Activated CD8-positive, alpha-beta T cell treated with anti-CD3 and anti-CD28 coated beads for 36 hours (primary cell): ENCODE measurements around the gene JAML. TPM values are rescaled to one million over a fixed set of nuclear protein-coding genes. Genes with fewer than 3 reads are reported as not detected.
A peak's percentile ranks its signal among the peaks of the same experiment; 100 is the strongest.

Experiments used
- ATAC-seq: fragments of 200-7000 bp; cut with Tn5 transposase; one replicate; pipeline ENCODE4 v1.10.0; 2021; ENCODE audit warnings: mild to moderate bottlenecking, moderate library complexity
- CTCF ChIA-PET: fragments of 350-600 bp; sonication (Branson Sonifier 250); formaldehyde crosslinking; loops from one replicate; lab custom pipeline; 2021; ENCODE audit warnings: antibody characterized with exemption; lab: Charles Lee
- POLR2A ChIA-PET: fragments of 350-600 bp; sonication (Branson Sonifier 250); formaldehyde crosslinking; loops from one replicate; lab custom pipeline; 2021; ENCODE audit warnings: antibody characterized with exemption; lab: Charles Lee
- DNase-seq: peaks from one replicate; pipeline ENCODE4 v3.0.0-alpha.2; 2020
- H3K27ac Mint-ChIP-seq: one replicate; pipeline ENCODE4 v1.8.0; 2021; ENCODE audit warnings: mild to moderate bottlenecking, mixed read lengths
- H3K27me3 Mint-ChIP-seq: one replicate; pipeline ENCODE4 v1.8.0; 2021; ENCODE audit warnings: mixed read lengths
- H3K36me3 Mint-ChIP-seq: one replicate; pipeline ENCODE4 v1.8.0; 2021; ENCODE audit warnings: low read depth, mixed read lengths
- H3K4me1 Mint-ChIP-seq: one replicate; pipeline ENCODE4 v1.8.0; 2021; ENCODE audit warnings: low read depth, mixed read lengths
- H3K4me3 Mint-ChIP-seq: one replicate; pipeline ENCODE4 v1.8.0; 2021; ENCODE audit warnings: mild to moderate bottlenecking, moderate library complexity, mixed read lengths
- H3K9me3 Mint-ChIP-seq: one replicate; pipeline ENCODE4 v1.8.0; 2021; ENCODE audit warnings: mixed read lengths
- CTCF ChIP-seq: fragments of 200-600 bp; IDR thresholded peaks from one replicate; pipeline ENCODE4 v1.8.0; 2022; ENCODE audit warnings: antibody characterized with exemption, mild to moderate bottlenecking
- intact Hi-C: fragments of 100-400 bp; cut with micrococcal nuclease; formaldehyde crosslinking; loops from one replicate; pipeline ENCODE4 v1.10.0; 2022
- total RNA-seq, 2 experiments: library from RNA; stranded (reverse); gene quantifications; one replicate each; pipeline ENCODE4 v1.2.3, GENCODE V29; 2021

The JAML gene
- total RNA-seq, 2 experiments from 2014 or later = 236 to 251 TPM

- ChIA-PET POLR2A (interaction anchor here (0.6 to 19.8 kb wide), 13 partner anchors 10 to 389 kb away, joined by 3 to 364 read pairs (median 15); partner anchors contain the start of genes CD3D, CD3E, MPZL2 and MPZL3), CTCF (interaction anchor here (1.5 to 4.3 kb wide), 3 partner anchors 10 to 25 kb away, joined by 8 to 41 read pairs (median 11); no protein-coding TSS in a partner anchor)
- TF ChIP-seq CTCF = no peak
- ATAC-seq (peak; percentile 18), DNase-seq (no peak)
- peaks cover 74% of the 10 kb centered on the region for H3K4me1 Mint-ChIP-seq
- H3K27me3 Mint-ChIP-seq = no peaks in the 10 kb centered on the region
- H3K27ac Mint-ChIP-seq = no peak overlapping the region
- intact Hi-C loops = no loop called here
- H3K36me3 Mint-ChIP-seq = peaks cover 94% of the 10 kb centered on the region
- peaks cover 14% of the 10 kb centered on the region for H3K9me3 Mint-ChIP-seq
- H3K4me3 Mint-ChIP-seq = peak overlapping the region; percentile 96
Measured at GRCh38 chr11:118223570-118223969, 1.2 kb downstream of the JAML start.

- Mint-ChIP-seq H3K36me3 (peaks cover 92% of the 10 kb centered on the region), H3K4me1 (peaks cover 71% of the 10 kb centered on the region), H3K27me3 (no peaks in the 10 kb centered on the region), H3K27ac (peak overlapping the region; percentile 100), H3K9me3 (peaks cover 14% of the 10 kb centered on the region), H3K4me3 (peak overlapping the region; percentile 96)
- intact Hi-C loops = no loop called here
- TF ChIP-seq CTCF = no peak
- ATAC-seq (no peak), DNase-seq (no peak)
- POLR2A ChIA-PET = interaction anchor here (0.5 to 19.8 kb wide), 13 partner anchors 10 to 182 kb away, joined by 3 to 364 read pairs (median 5); partner anchors contain the start of genes CD3E and MPZL3
- CTCF ChIA-PET = interaction anchor here (0.6 to 10.2 kb wide), 7 partner anchors 9 to 68 kb away, joined by 3 to 100 read pairs (median 4); no protein-coding TSS in a partner anchor
Measured at GRCh38 chr11:118222437-118222836, 2.4 kb downstream of the JAML start.

- intact Hi-C loops = no loop called here
- ChIA-PET CTCF (interaction anchor here (1.2 to 10.2 kb wide), 6 partner anchors 18 to 69 kb away, joined by 3 to 100 read pairs (median 6); no protein-coding TSS in a partner anchor), POLR2A (interaction anchor here (0.7 to 19.8 kb wide), 14 partner anchors 9 to 221 kb away, joined by 3 to 364 read pairs (median 5); partner anchors contain the start of gene CD3E)
- H3K27me3 Mint-ChIP-seq = no peaks in the 10 kb centered on the region
- no peak for TF ChIP-seq CTCF
- DNase-seq = peak; percentile 54
- peaks cover 12% of the 10 kb centered on the region for H3K9me3 Mint-ChIP-seq
- peak overlapping the region; percentile 100 for H3K27ac Mint-ChIP-seq
- ATAC-seq = no peak
- H3K4me3 Mint-ChIP-seq = peak overlapping the region; percentile 96
- H3K36me3 Mint-ChIP-seq = peaks cover 85% of the 10 kb centered on the region
- H3K4me1 Mint-ChIP-seq = peaks cover 69% of the 10 kb centered on the region
Measured at GRCh38 chr11:118221419-118221818, 3.4 kb downstream of the JAML start.

GRCh38 chr11:118219732-118220131, 5.1 kb downstream of the JAML start:
- H3K36me3 Mint-ChIP-seq = peaks cover 81% of the 10 kb centered on the region
- intact Hi-C loops = loop anchor here (5.0 kb wide), 3 partner anchors 33 to 123 kb away; partner anchors contain the start of genes CD3D, CD3G and MPZL3
- POLR2A ChIA-PET = interaction anchor here (1.3 to 19.8 kb wide), 10 partner anchors 10 to 405 kb away, joined by 3 to 364 read pairs (median 44); partner anchors contain the start of genes CD3D, CD3E and MPZL3
- H3K4me1 Mint-ChIP-seq = peaks cover 64% of the 10 kb centered on the region
- H3K9me3 Mint-ChIP-seq = peaks cover 3% of the 10 kb centered on the region
- CTCF ChIA-PET = interaction anchor here (0.7 to 10.2 kb wide), 4 partner anchors 17 to 20 kb away, joined by 3 to 100 read pairs (median 4); no protein-coding TSS in a partner anchor
- no peak for TF ChIP-seq CTCF
- peak overlapping the region; percentile 96 for H3K4me3 Mint-ChIP-seq
- no peak for ATAC-seq
- no peak for DNase-seq
- no peaks in the 10 kb centered on the region for H3K27me3 Mint-ChIP-seq
- peak overlapping the region; percentile 100 for H3K27ac Mint-ChIP-seq

- peak overlapping the region; percentile 96 for H3K4me3 Mint-ChIP-seq
- POLR2A ChIA-PET = interaction anchor here (1.0 to 19.8 kb wide), 11 partner anchors 9 to 404 kb away, joined by 3 to 364 read pairs (median 27); partner anchors contain the start of genes CD3D, CD3E and MPZL3
- H3K9me3 Mint-ChIP-seq = peaks cover 3% of the 10 kb centered on the region
- H3K36me3 Mint-ChIP-seq = peaks cover 83% of the 10 kb centered on the region
- peak overlapping the region; percentile 100 for H3K27ac Mint-ChIP-seq
- no peak for TF ChIP-seq CTCF
- H3K4me1 Mint-ChIP-seq = peaks cover 66% of the 10 kb centered on the region
- DNase-seq = no peak
- CTCF ChIA-PET = interaction anchor here (1.0 to 10.2 kb wide), 4 partner anchors 17 to 33 kb away, joined by 3 to 100 read pairs (median 6); partner anchors contain the start of gene MPZL3
- no peaks in the 10 kb centered on the region for H3K27me3 Mint-ChIP-seq
- ATAC-seq = no peak
- intact Hi-C loops = loop anchor here (5.0 kb wide), 3 partner anchors 33 to 123 kb away; partner anchors contain the start of genes CD3D, CD3G and MPZL3
Measured at GRCh38 chr11:118219244-118219643, 5.6 kb downstream of the JAML start.
